Astrocyte of the spinal cord (primary cell): ENCODE measurements around the gene DNAJC5.
A peak's percentile ranks its signal among the peaks of the same experiment; 100 is the strongest.

Experiments
- DNase-seq: peaks from one replicate; pipeline ENCODE4 v3.0.0; 2011; ENCODE audit warnings: low read depth, low spot score
- H3K4me3 ChIP-seq: 2 replicates; pipeline ENCODE4 v1.5.1; 2011; ENCODE audit warnings: low read depth, mild to moderate bottlenecking, low read length, moderate library complexity
- CTCF ChIP-seq: IDR thresholded peaks from 2 replicates; pipeline ENCODE4 v1.5.1; 2012; ENCODE audit warnings: low read depth, mild to moderate bottlenecking, low read length, inconsistent platforms
- in situ Hi-C: cut with HindIII; loops from 2 replicates; pipeline ENCODE4 v1.10.0; 2017; ENCODE audit warnings: low sequenced_read_pairs

Gene DNAJC5

GRCh38 chr20:63966944-63967322 lies 72.0 kb downstream of the DNAJC5 start:
- in situ Hi-C loops: no loop called here

DNA sequence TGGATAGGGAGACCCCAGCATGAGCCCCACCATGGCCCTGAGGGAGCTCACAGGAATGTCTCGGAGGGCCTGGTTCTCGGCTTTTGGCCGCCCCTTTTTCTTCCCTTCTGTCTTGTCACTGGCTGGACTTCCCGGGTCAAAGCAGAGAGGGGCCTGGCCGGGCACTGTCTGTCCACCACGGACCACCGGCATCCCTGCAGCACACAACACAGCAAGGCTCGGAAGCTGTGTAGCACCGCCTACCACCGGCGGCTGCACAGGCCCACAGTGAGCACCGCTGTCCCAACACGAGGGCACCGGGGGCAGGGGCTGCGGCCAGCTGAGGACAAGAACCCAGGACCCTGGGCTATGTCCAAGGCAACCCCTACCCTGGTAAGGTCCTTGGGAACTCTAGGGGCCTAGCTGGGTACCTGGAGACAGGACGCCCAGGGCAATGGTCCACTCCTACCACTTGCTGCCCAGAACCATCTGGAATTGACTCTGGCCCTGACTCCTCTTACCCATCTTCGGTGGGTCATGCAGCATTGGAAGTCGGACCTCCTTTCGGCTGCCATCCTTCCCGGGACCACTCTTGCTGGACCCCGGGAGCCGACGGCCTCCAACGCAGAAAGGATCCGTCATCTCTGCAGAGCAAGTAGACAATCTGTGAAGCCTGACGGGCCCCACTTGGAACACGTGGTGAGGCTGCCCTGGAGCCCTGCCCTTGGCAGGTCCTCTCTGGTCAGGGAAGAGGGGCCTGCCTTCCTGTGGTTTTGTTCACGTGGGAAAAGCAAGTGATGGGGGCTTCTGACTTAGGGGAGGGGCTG lies 72.6 kb downstream of the DNAJC5 start:
- H3K4me3 ChIP-seq: no peak overlapping the region
- no peak for DNase-seq
- no peak for TF ChIP-seq CTCF
- in situ Hi-C loops: no loop called here

More at GRCh38 chr20:63966944-63967322, 72.0 kb downstream of the DNAJC5 start:
- H3K4me3 ChIP-seq: no peak overlapping the region
- DNase-seq: no peak
- no peak for TF ChIP-seq CTCF

- no peak for DNase-seq
- H3K4me3 ChIP-seq: peak overlapping the region; percentile 58
- in situ Hi-C loops: no loop called here
- TF ChIP-seq CTCF: no peak
These were observed 73.4 kb downstream of the DNAJC5 start for GRCh38 chr20:63968136-63968927.

- peak overlapping the region; percentile 58 for H3K4me3 ChIP-seq
- no peak for TF ChIP-seq CTCF
- in situ Hi-C loops: no loop called here
- no peak for DNase-seq
These were observed 74.2 kb downstream of the DNAJC5 start for GRCh38 chr20:63968928-63969760.

GRCh38 chr20:63969838-63970713 lies 75.2 kb downstream of the DNAJC5 start, which contains the start of gene ZNF512B:
Gene ZNF512B, minus strand, starts transcription at chr20:63969930. Its CDS starts 1,980 bp downstream, at chr20:63967950.
- in situ Hi-C loops: no loop called here
- DNase-seq: peak; percentile 35
- H3K4me3 ChIP-seq: peak within 1 kb of the TSS; percentile 58
- TF ChIP-seq CTCF: no peak
